ENCODE data around the gene ANO6.

ANO6 gene

DNA sequence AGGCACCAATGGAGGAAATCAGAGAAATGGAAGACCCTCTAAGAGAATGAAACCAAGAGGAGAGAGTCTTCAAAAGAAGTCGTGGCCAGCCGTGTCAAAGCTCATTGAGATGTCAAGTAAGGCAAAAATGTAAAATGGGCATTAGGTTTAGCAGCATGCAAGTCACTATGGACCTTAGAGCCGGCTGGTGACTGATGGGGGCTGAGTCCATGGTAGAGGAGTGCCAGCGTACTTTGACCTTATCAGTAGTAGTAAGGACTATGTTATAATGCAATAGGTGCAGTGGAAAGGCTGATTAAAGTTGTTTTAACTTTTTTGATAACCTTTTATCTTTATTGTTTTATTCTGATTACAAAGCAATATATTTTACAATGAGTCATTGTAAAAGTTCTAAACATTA lies 66.5 kb downstream of the ANO6 start:
- DNase-seq = no peak

- DNase-seq = no peak
Measured at GRCh38 chr12:45284096-45284901, 68.4 kb downstream of the ANO6 start.

- no peak for DNase-seq
Measured at GRCh38 chr12:45285717-45286116, 69.8 kb downstream of the ANO6 start.

DNA sequence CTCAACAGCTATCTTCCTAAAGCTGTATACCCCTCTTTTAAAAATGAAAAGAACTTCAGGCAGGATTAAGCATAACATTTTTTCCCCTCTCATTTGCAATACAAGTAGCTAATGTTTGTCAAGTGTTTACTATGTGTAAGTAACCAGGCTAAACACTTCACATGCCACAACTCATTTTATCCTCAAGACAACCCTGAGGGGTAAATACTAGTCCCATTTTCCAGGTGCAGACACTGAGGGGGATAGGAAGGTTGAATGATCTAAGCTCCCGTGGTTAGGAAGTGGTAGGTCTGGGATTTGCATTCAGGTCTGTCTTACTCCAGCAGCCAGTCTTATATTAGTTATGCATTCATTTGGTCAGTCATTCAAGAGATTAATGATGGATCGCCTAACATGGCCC lies 70.7 kb downstream of the ANO6 start:
- DNase-seq = no peak

GRCh38 chr12:45289245-45290215 lies 73.6 kb downstream of the ANO6 start:
- DNase-seq = no peak

- DNase-seq = no peak
Measured at GRCh38 chr12:45290216-45290605, 74.3 kb downstream of the ANO6 start.

DNA sequence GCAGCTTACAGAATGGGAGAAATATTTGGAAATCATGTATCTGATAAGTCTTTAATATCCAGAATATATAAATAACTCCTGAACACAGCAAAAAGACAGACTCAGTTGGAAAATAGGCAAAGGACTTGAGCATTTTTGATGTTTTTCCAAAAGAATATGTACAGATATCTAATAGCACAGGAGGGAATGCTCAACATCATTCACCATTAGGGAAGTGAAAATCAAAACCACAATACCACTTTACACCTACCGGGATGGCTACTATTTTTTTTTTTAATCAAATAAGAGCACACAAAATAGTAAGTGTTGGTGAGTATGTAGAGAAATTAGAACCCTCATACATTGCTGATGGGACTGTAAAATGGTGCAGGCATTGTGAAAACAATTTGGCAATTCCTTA lies 75.6 kb downstream of the ANO6 start:
- no peak for DNase-seq

GRCh38 chr12:45292486-45293195 lies 76.7 kb downstream of the ANO6 start:
- DNase-seq = no peak

DNA sequence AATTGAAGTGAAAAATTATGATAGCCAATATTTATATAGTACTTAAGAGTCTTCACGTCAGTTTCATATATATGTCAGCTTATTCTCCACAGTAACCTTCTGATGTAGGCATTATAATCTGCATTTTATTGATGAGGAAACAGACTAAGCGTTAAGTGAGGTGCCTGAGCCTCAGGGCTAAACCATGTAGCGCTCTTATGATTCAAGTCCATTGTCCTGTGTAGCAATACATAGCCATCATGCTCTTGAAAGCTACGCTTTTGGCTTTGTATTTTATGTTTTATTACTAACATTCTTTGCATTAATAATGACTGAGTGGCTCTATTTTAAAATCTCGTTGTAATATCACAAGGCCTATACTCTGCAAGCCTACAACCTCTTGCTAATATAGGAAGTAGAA lies 79.0 kb downstream of the ANO6 start:
- DNase-seq = no peak

GRCh38 chr12:45296046-45296586 lies 80.2 kb downstream of the ANO6 start:
- no peak for DNase-seq

- DNase-seq = no peak
Measured at GRCh38 chr12:45298047-45298446, 82.2 kb downstream of the ANO6 start.

DNA sequence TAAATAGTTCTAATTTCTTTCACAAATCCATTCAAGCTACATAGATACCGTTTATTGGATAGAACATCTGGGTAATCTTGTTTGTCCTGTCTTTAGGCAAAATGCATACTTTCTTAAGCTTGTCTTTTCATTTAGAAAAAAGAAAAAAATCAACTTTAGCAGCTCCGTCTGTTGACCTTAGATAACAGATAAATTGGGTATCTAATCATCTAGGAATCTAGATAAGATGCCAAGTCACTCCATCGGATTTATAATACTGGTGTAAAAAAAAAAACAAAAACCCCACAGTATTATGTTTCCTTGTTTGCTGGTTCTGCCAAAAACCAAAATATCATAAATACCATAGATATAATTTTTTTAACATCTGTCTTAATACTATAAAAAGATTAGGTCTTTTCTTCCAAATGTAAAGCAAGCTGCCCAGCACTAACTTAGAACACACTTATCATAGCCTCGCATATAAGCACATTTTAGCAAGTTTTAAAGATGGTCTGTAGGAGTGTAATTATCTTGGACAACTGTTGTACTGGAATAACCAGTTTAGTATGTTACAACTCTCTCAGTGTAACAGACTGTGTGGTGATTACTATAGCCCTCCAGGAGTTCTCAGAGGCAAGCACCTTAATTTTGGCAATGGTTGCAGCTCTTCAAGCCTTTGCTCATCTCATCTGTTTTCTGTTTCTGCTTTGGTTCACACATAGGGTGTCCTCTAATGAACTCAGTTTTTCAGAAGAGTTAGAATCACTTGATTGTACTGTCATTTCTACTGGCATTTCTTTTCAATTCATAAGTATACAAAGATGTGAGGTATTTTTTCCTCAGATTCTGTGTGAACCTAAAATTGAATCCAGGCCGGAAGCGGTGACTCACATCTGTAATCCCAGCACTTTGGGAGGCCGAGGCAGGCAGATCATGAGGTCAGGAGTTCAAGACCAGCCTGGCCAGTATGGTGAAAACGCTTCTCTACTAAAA lies 83.1 kb downstream of the ANO6 start:
- DNase-seq = no peak

DNA sequence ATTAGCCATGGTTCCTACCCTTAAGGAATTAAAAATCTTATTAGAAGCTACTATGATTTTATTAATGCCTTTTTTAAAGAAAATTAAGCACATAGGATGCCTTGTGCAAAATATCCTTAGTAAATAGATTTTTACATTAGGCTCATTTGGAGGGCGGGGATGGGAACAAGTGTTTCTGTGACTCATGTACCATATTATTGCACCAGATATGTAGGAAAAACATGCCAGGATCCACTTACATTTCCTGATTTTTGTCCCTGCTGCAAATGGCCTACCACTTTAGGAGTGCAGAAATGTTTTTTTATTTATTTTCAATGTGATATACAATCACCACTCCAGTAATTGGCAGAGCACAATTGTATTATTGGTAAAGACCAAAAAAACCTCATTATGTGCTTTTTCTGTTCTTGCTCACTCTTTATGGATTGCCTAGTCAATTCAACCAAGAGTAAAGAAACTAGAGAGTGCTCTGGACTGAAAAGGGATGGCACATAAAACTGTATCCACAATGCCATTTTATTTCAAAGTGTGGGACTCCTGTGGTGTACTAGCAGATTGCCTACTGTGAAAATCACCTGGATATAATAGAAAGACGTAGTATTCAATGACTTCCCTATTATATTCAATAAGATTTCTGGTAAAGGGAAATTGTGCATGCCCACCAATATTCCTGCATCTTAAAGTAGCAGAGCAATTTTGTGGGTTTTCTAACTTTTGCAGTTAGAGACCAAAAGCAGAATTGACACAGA lies 86.9 kb downstream of the ANO6 start:
- no peak for DNase-seq

GRCh38 chr12:45303945-45304344 lies 88.0 kb downstream of the ANO6 start:
- no peak for DNase-seq

- DNase-seq = no peak
Measured at GRCh38 chr12:45304514-45305178, 88.8 kb downstream of the ANO6 start.

DNA sequence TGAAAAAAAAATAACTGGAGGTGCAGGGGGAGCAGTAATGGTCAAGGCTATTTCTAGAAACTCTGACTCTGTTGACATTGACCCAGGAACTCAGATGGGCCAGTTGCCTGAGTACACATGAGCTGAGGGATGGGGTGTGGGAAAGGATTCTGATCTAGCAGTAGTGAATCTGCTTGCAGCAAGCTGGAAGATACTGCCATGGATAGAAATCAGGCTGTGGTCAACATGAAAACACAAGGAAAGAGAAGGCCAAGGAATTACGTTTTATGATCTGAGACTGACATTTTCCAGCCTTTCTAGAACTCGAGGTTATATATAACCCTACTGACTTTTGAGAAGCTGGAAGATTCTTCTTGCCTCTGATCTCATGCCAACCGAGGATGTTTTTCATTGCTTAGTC lies 90.0 kb downstream of the ANO6 start:
- no peak for DNase-seq

DNA sequence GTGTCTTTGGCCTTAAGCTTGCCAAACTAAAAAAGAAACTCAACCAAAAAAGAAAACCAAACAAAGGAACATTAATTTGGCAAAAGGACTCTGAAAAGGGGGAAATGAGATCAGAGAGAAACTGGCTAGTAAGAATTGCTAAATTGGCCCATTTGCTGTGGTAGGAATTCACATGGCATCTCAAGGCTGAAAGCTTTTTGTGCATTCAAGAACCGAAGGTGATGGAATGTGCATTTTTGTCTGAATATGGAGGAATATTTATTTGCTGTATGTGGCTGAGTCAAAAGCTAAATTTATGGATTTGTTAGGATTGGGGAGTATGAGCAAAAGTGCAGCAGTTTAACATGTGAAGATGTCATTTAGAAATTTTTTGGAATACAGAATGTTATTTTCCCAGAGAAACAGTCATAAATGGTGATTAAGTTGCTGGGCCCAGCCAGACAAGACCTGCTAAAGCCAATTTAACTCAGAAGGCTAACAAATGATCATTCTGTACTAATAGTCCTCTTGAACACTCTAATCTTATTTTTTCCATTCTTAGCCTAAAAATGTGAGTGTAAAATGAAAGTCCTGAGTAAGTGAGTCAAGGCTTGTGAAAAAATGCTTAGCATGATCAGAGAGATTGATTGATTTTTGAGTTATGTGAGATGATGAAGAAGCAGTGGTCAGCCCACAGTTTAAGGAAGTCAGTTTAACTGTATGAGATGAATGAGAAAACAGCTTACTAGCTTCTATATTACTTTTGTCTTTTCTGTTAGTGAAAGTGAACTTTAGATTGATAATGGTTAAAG lies 94.1 kb downstream of the ANO6 start:
- DNase-seq = no peak

GRCh38 chr12:45310627-45310968 lies 94.7 kb downstream of the ANO6 start:
- DNase-seq = no peak

GRCh38 chr12:45312012-45312411 lies 96.1 kb downstream of the ANO6 start:
- DNase-seq = no peak

- no peak for DNase-seq
Measured at GRCh38 chr12:45314770-45315169, 98.9 kb downstream of the ANO6 start.
